H1 (cell line): Measurements from ENCODE around the gene LRTM1. TPM values are rescaled to one million over a fixed set of nuclear protein-coding genes. Genes with fewer than 3 reads are reported as not detected.

Experiments
- CTCF ChIA-PET: fragments of 300-600 bp; sonication (Branson Sonifier 250); formaldehyde crosslinking; loops from one replicate; lab custom pipeline; 2021; ENCODE audit not compliant: partially characterized antibody; lab: Charles Lee
- POLR2A ChIA-PET: fragments of 300-600 bp; sonication (Branson Sonifier 250); formaldehyde crosslinking; loops from one replicate; lab custom pipeline; 2021; ENCODE audit warnings: inconsistent platforms; ENCODE audit not compliant: partially characterized antibody; lab: Charles Lee
- DNase-seq, 2 experiments: peaks; one replicate each; pipeline versions ENCODE4 v3.0.0 to v3.0.0-alpha.2; 2010 to 2022; ENCODE audit warnings: low spot score in 2 of 2, low read depth in 1 of 2, mixed read lengths in 1 of 2
- FAIRE-seq: peaks from 2 replicates; lab custom pipeline; 2011; peaks lifted over from hg19 to GRCh38; lab: Jason Lieb, UNC
- H2AFZ ChIP-seq: 2 replicates; pipeline ENCODE4 v1.8.1; 2012; ENCODE audit warnings: low read length, inconsistent platforms
- H2AK5ac ChIP-seq: 2 replicates; pipeline ENCODE4 v1.6.1; 2013; ENCODE audit warnings: low read depth, low read length
- H2BK120ac ChIP-seq: replicated peaks from 2 replicates; pipeline ENCODE3; 2013; ENCODE audit warnings: low read depth, low read length, inconsistent platforms
- H2BK12ac ChIP-seq: 2 replicates; pipeline ENCODE4 v1.6.1; 2013; ENCODE audit warnings: low read depth, low read length
- H2BK15ac ChIP-seq: 2 replicates; pipeline ENCODE4 v1.6.1; 2013; ENCODE audit warnings: low read length
- H2BK20ac ChIP-seq: 2 replicates; pipeline ENCODE4 v1.6.1; 2013; ENCODE audit warnings: low read length
- H2BK5ac ChIP-seq: 2 replicates; pipeline ENCODE4 v1.6.1; 2013; ENCODE audit warnings: low read depth, low read length
- H3K14ac ChIP-seq: 2 replicates; pipeline ENCODE4 v1.6.1; 2013; ENCODE audit warnings: inconsistent platforms; ENCODE audit not compliant: insufficient read length
- H3K18ac ChIP-seq: 2 replicates; pipeline ENCODE4 v1.6.1; 2013; ENCODE audit warnings: low read length; ENCODE audit errors: extremely low read depth
- H3K23ac ChIP-seq: 2 replicates; pipeline ENCODE4 v1.6.1; 2013; ENCODE audit warnings: inconsistent platforms; ENCODE audit not compliant: insufficient read length
- H3K23me2 ChIP-seq: 2 replicates; pipeline ENCODE4 v1.6.1; 2013; ENCODE audit warnings: low read depth, low read length
- H3K27ac ChIP-seq: 2 replicates; pipeline ENCODE4 v1.6.1; 2011; ENCODE audit warnings: low read depth, low read length, inconsistent platforms
- H3K27me3 ChIP-seq, 4 experiments: replicated peaks in 1 of 4; 1 replicate in 1 of 4; 2 replicates in 3 of 4; pipeline versions ENCODE4 v1.6.1 to v1.8.1; 2011 to 2013; ENCODE audit warnings: low read length in 3 of 4, mild to moderate bottlenecking in 3 of 4, inconsistent platforms in 2 of 4, mixed read lengths in 2 of 4, moderate library complexity in 1 of 4; ENCODE audit not compliant: control insufficient read depth in 3 of 4, insufficient read depth in 3 of 4; ENCODE audit errors: extremely low read depth in 1 of 4
- H3K36me3 ChIP-seq, 4 experiments: 2 replicates each; pipeline versions ENCODE4 v1.6.1 to v1.8.1; 2011 to 2013; ENCODE audit warnings: mild to moderate bottlenecking in 4 of 4, low read length in 3 of 4, moderate library complexity in 2 of 4, control low read depth in 1 of 4, inconsistent platforms in 1 of 4; ENCODE audit not compliant: insufficient read depth in 4 of 4, control insufficient read depth in 2 of 4
- H3K4ac ChIP-seq: replicated peaks from 2 replicates; pipeline ENCODE3; 2013; ENCODE audit warnings: low read length, low read depth, mixed read lengths, inconsistent platforms; ENCODE audit not compliant: insufficient read length
- H3K4me1 ChIP-seq, 4 experiments: replicated peaks in 1 of 4; 1 replicate in 1 of 4; 2 replicates in 3 of 4; pipeline versions ENCODE4 v1.6.1 to v1.8.1; 2011 to 2013; ENCODE audit warnings: low read length in 3 of 4, inconsistent platforms in 2 of 4, mixed read lengths in 1 of 4; ENCODE audit not compliant: insufficient read depth in 4 of 4, control insufficient read depth in 3 of 4
- H3K4me2 ChIP-seq, 2 experiments: 2 replicates each; pipeline versions ENCODE4 v1.6.1 to v1.8.1; 2011 to 2013; ENCODE audit warnings: low read depth in 2 of 2, low read length in 2 of 2, control low read depth in 1 of 2, inconsistent platforms in 1 of 2, mild to moderate bottlenecking in 1 of 2; ENCODE audit not compliant: insufficient read depth in 1 of 2
- H3K4me3 ChIP-seq, 4 experiments: fragments of 200-600, 300-600 bp in 1 of 4; sonication (generic), shearing (Covaris generic), sonication (Bioruptor Twin) in 1 of 4; 2 replicates each; pipeline versions ENCODE4 v1.5.1 to v1.8.1; 2011 to 2016; ENCODE audit warnings: low read length in 4 of 4, low read depth in 3 of 4, control low read depth in 2 of 4, inconsistent platforms in 2 of 4, mild to moderate bottlenecking in 2 of 4, mixed read lengths in 1 of 4, moderate library complexity in 1 of 4; ENCODE audit not compliant: insufficient read depth in 2 of 4; ENCODE audit errors: extremely low read depth in 1 of 4
- H3K56ac ChIP-seq: replicated peaks from 2 replicates; pipeline ENCODE3; 2013; ENCODE audit warnings: low read depth, mild to moderate bottlenecking, mixed read lengths, low read length, inconsistent platforms; ENCODE audit not compliant: insufficient read length
- H3K79me1 ChIP-seq: 2 replicates; pipeline ENCODE4 v1.6.1; 2013; ENCODE audit warnings: low read depth, low read length, control low read depth
- H3K79me2 ChIP-seq, 2 experiments: 2 replicates each; pipeline versions ENCODE4 v1.6.1 to v1.8.1; 2012 to 2013; ENCODE audit warnings: low read length in 2 of 2, mild to moderate bottlenecking in 2 of 2, inconsistent platforms in 1 of 2; ENCODE audit not compliant: insufficient read depth in 2 of 2, control insufficient read depth in 1 of 2
- H3K9ac ChIP-seq, 4 experiments: replicated peaks in 1 of 4; 1 replicate in 1 of 4; 2 replicates in 3 of 4; pipeline versions ENCODE4 v1.6.1 to v1.8.1; 2011 to 2013; ENCODE audit warnings: low read depth in 3 of 4, low read length in 3 of 4, control low read depth in 2 of 4, mild to moderate bottlenecking in 2 of 4, moderate library complexity in 2 of 4, inconsistent platforms in 1 of 4; ENCODE audit errors: extremely low read depth in 1 of 4
- H3K9me3 ChIP-seq, 2 experiments: 2 replicates each; pipeline versions ENCODE4 v1.6.1 to v1.8.1; 2012 to 2013; ENCODE audit warnings: mild to moderate bottlenecking in 2 of 2, moderate library complexity in 2 of 2, control low read depth in 1 of 2, inconsistent platforms in 1 of 2, low read depth in 1 of 2, low read length in 1 of 2, mixed read lengths in 1 of 2; ENCODE audit not compliant: insufficient read depth in 2 of 2
- H4K20me1 ChIP-seq, 2 experiments: replicated peaks in 1 of 2; 2 replicates each; pipeline versions ENCODE3 to v1.8.1; 2011 to 2013; ENCODE audit warnings: inconsistent platforms in 2 of 2, low read length in 2 of 2, mild to moderate bottlenecking in 1 of 2; ENCODE audit not compliant: insufficient read depth in 2 of 2, control insufficient read depth in 1 of 2
- H4K5ac ChIP-seq: 2 replicates; pipeline ENCODE4 v1.6.1; 2013; ENCODE audit warnings: low read length, low read depth, mixed read lengths, inconsistent platforms; ENCODE audit not compliant: insufficient read length
- H4K8ac ChIP-seq: 2 replicates; pipeline ENCODE4 v1.8.0; 2013; ENCODE audit warnings: mild to moderate bottlenecking, moderate library complexity, low read length, inconsistent platforms; ENCODE audit not compliant: insufficient read depth; ENCODE audit errors: extremely low read depth
- H4K91ac ChIP-seq: replicated peaks from 2 replicates; pipeline ENCODE3; 2013; ENCODE audit warnings: low read length, mixed read lengths, inconsistent platforms; ENCODE audit not compliant: insufficient read length
- ATF2 ChIP-seq: IDR thresholded peaks from 2 replicates; pipeline ENCODE4 v1.6.1; 2012; ENCODE audit warnings: low read length, inconsistent platforms
- ATF3 ChIP-seq: IDR thresholded peaks from 2 replicates; pipeline ENCODE4 v1.6.1; 2011; ENCODE audit warnings: low read depth, mild to moderate bottlenecking, low read length; ENCODE audit not compliant: insufficient read depth
- CTBP2 ChIP-seq: IDR thresholded peaks from 2 replicates; pipeline ENCODE4 v1.7.0; 2011; ENCODE audit warnings: borderline replicate concordance, mild to moderate bottlenecking, moderate library complexity, mixed read lengths, low read length; ENCODE audit not compliant: insufficient read depth, insufficient read length
- GTF2F1 ChIP-seq: IDR thresholded peaks from 2 replicates; pipeline ENCODE4 v1.6.1; 2012; ENCODE audit warnings: low read depth, low read length, improper control_type of control experiment, borderline replicate concordance
- JUN ChIP-seq: IDR thresholded peaks from 2 replicates; pipeline ENCODE4 v1.6.1; 2011; ENCODE audit warnings: low read depth, mild to moderate bottlenecking, improper control_type of control experiment, low read length
- RXRA ChIP-seq: IDR thresholded peaks from 2 replicates; pipeline ENCODE4 v1.6.1; 2011; ENCODE audit warnings: low read depth, mild to moderate bottlenecking, low read length, moderate library complexity; ENCODE audit not compliant: insufficient read depth
- TAF1 ChIP-seq: IDR thresholded peaks from 2 replicates; pipeline ENCODE4 v1.6.1; 2011; ENCODE audit warnings: mild to moderate bottlenecking, low read depth, low read length
- TCF12 ChIP-seq: IDR thresholded peaks from 2 replicates; pipeline ENCODE4 v1.6.1; 2011; ENCODE audit warnings: low read depth, mild to moderate bottlenecking, low read length
- WGBS, 2 experiments: shearing (Covaris generic) in 1 of 2; methylation state at CpG; one replicate each; pipeline versions ENCODE4 v1.1.6 to v1.1.7; 2013 to 2015; ENCODE audit warnings: low lambda C conversion rate in 2 of 2, mixed read lengths in 2 of 2, inconsistent platforms in 1 of 2, low coverage in 1 of 2, missing lambda C conversion rate in 1 of 2; ENCODE audit not compliant: insufficient replicate concordance in 2 of 2, insufficient coverage in 1 of 2, insufficient read length in 1 of 2; ENCODE audit errors: extremely low coverage in 1 of 2, missing lambda C conversion rate in 1 of 2; 5-methylcytosine and 5-hydroxymethylcytosine counted together
- polyA plus RNA-seq, 7 experiments: library from polyadenylated mRNA; depleted of rRNA in 3 of 7; stranded (reverse) in 5 of 7; unstranded in 2 of 7; fragments of >200 nt in 5 of 7; fragments of 200-250 nt in 2 of 7; gene quantifications; 1 replicate in 5 of 7; 2 replicates in 1 of 7; 4 replicates in 1 of 7; pipeline versions ENCODE4 v1.2.1 to v1.2.3, GENCODE V29; 2011 to 2013; ENCODE audit warnings: missing spikeins in 2 of 7, mixed read lengths in 2 of 7
- total RNA-seq: library from RNA; stranded (reverse); fragmentation: NEBNext Ultra II Directional; extraction: Animal tissue kit (Norgen Biotek cat#: 25700); gene quantifications from 2 replicates; pipeline ENCODE4 v1.2.1, GENCODE V29; 2021
- TF ChIP-seq, protein P1 (sequence below), 3 experiments: IDR thresholded peaks; 1 replicate in 2 of 3; 2 replicates in 1 of 3; pipeline versions ENCODE4 v1.5.1 to v1.6.1; 2011; ENCODE audit warnings: low read length in 3 of 3, mild to moderate bottlenecking in 3 of 3, inconsistent platforms in 2 of 3, low read depth in 1 of 3, moderate library complexity in 1 of 3; ENCODE audit not compliant: insufficient read depth in 1 of 3; ENCODE audit errors: control extremely low read depth in 1 of 3

The LRTM1 gene
- total and polyA plus RNA-seq, 2 of the 8 experiments (the other 6 are each of a cell fraction or from before 2014, with no cell fraction given): not detected

DNA sequence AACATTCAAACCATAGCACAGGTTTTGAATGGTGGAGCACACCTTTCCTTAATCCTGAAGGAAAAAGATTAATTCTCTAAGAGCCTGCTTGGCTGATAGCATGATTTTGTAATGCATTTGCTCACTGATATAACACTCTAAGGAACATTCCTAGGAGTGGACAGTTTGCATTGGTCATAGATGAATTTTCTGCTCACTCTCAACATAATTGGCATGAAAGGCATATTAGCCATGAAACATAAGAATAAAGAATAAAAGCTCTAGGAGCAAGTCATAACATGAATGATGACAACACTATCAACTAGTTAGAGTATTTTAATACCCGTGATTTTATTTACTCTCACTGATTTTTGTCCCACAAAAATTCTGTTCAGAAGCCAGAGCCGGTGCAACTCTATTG, 34.3 kb upstream of the LRTM1 start:
- ChIA-PET CTCF (interaction anchor here (1.8 kb wide), 1 partner anchor 40 kb away, joined by 3 read pairs; no protein-coding TSS in a partner anchor), POLR2A (no interaction called here)
- Histone ChIP-seq H3K23ac (no peak overlapping the region), H3K4ac (no peak overlapping the region), H3K18ac (no peak overlapping the region), H4K5ac (no peak overlapping the region), H4K20me1 (no peaks in the 10 kb centered on the region), H2BK20ac (no peak overlapping the region), H2BK15ac (no peak overlapping the region), H3K36me3 (no peaks in the 10 kb centered on the region), H3K4me1 (no peaks in the 10 kb centered on the region), H4K8ac (no peak overlapping the region), H3K79me2 (no peaks in the 10 kb centered on the region), H3K27me3 (no peaks in the 10 kb centered on the region; a peak in 1 of 7 replicates), H2BK5ac (no peak overlapping the region), H2AK5ac (no peak overlapping the region), H2AFZ (no peak overlapping the region), H4K91ac (no peak overlapping the region), H3K9ac (no peak overlapping the region), H3K27ac (no peak overlapping the region), H2BK120ac (no peak overlapping the region), H3K9me3 (no peaks in the 10 kb centered on the region), H2BK12ac (no peak overlapping the region), H3K4me3 (no peak overlapping the region), H3K4me2 (no peak overlapping the region), H3K14ac (no peak overlapping the region), H3K23me2 (no peaks in the 10 kb centered on the region), H3K56ac (no peak overlapping the region), H3K79me1 (no peaks in the 10 kb centered on the region)
- DNase-seq (no peak), FAIRE-seq (no peak)
- WGBS, 2 experiments: 87% methylated on average over 2 of the region's 2 CpGs; no CpG with 5 or more reads in 1 of the 2 experiments
- TF ChIP-seq TCF12 (no peak), RXRA (no peak), TAF1 (no peak), ATF3 (no peak), JUN (no peak), ATF2 (no peak), GTF2F1 (no peak), CTBP2 (no peak)
- TF ChIP-seq, protein P1, sequence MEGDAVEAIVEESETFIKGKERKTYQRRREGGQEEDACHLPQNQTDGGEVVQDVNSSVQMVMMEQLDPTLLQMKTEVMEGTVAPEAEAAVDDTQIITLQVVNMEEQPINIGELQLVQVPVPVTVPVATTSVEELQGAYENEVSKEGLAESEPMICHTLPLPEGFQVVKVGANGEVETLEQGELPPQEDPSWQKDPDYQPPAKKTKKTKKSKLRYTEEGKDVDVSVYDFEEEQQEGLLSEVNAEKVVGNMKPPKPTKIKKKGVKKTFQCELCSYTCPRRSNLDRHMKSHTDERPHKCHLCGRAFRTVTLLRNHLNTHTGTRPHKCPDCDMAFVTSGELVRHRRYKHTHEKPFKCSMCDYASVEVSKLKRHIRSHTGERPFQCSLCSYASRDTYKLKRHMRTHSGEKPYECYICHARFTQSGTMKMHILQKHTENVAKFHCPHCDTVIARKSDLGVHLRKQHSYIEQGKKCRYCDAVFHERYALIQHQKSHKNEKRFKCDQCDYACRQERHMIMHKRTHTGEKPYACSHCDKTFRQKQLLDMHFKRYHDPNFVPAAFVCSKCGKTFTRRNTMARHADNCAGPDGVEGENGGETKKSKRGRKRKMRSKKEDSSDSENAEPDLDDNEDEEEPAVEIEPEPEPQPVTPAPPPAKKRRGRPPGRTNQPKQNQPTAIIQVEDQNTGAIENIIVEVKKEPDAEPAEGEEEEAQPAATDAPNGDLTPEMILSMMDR (IDR thresholded peaks at IDR 0.05; ENCODE audit: control extremely low read depth in 1 of 3, insufficient read depth in 1 of 3, low read depth in 1 of 3, low read length in 3 of 3): no peak
